GM19468 (cell line): Measurements from ENCODE around the gene HNRNPDL.
"Not testable (repeated sequence)": the region's sequence is repeated elsewhere in the genome, so short reads cannot be mapped to it uniquely, and the experiment has no call there.

Experiments
- ATAC-seq: cut with Tn5 transposase; IDR thresholded peaks from one replicate; pipeline ENCODE4 v1.9.1; 2021; ENCODE audit warnings: mild to moderate bottlenecking, moderate library complexity, moderate number of reproducible peaks; ENCODE audit not compliant: unreplicated experiment; ENCODE audit errors: extremely low read depth

The HNRNPDL gene

GRCh38 chr4:82397527-82397926 lies 32.7 kb downstream of the HNRNPDL start:
- no peak for ATAC-seq

- ATAC-seq, result no peak
These were observed 35.4 kb downstream of the HNRNPDL start for GRCh38 chr4:82394896-82395295.

- not testable (repeated sequence) for ATAC-seq
These were observed 40.2 kb downstream of the HNRNPDL start for GRCh38 chr4:82390061-82390460.

GRCh38 chr4:82388405-82388804 lies 41.9 kb downstream of the HNRNPDL start:
- no peak for ATAC-seq

- ATAC-seq, result not testable (repeated sequence)
These were observed 44.0 kb downstream of the HNRNPDL start for GRCh38 chr4:82386312-82386711.

- ATAC-seq, result no peak
These were observed 47.5 kb downstream of the HNRNPDL start for GRCh38 chr4:82382751-82383150.

- ATAC-seq, result no peak
These were observed 48.5 kb downstream of the HNRNPDL start for GRCh38 chr4:82381661-82382296.

GRCh38 chr4:82381235-82381634 lies 49.0 kb downstream of the HNRNPDL start:
- ATAC-seq, result no peak

GRCh38 chr4:82380831-82381230 lies 49.4 kb downstream of the HNRNPDL start:
- ATAC-seq, result no peak

- no peak for ATAC-seq
These were observed 49.9 kb downstream of the HNRNPDL start for GRCh38 chr4:82380344-82380743.

GRCh38 chr4:82376109-82376508 lies 54.2 kb downstream of the HNRNPDL start:
- no peak for ATAC-seq

GRCh38 chr4:82373816-82374625 lies 56.2 kb downstream of the HNRNPDL start, which contains the start of gene HNRNPD:
Gene HNRNPD (minus strand): TSS chr4:82373991. CDS start chr4:82373678, 313 bp downstream.
- ATAC-seq, result peak; percentile 86

GRCh38 chr4:82373486-82373815 lies 56.8 kb downstream of the HNRNPDL start:
- no peak for ATAC-seq
